Vagina (tissue), 2 donors: ENCODE data around the gene PGAP2. TPM values are rescaled to one million over a fixed set of nuclear protein-coding genes. Genes with fewer than 3 reads are reported as not detected.
A peak's percentile ranks its signal among the peaks of the same experiment; 100 is the strongest.

Experiments
- DNase-seq, 2 donors: peaks; one replicate each; pipeline ENCODE4 v3.0.0-alpha.2; 2017; ENCODE audit errors: extremely low spot score in 2 of 2
- H3K27ac ChIP-seq: fragments of 200-600 bp; sonication (generic); one replicate; pipeline ENCODE4 v1.5.1; 2019
- H3K27me3 ChIP-seq: fragments of 200-600 bp; sonication (generic); one replicate; pipeline ENCODE4 v1.5.1; 2019
- H3K36me3 ChIP-seq, 2 donors: fragments of 200-600 bp; sonication (generic); one replicate each; pipeline ENCODE4 v1.5.1; 2017 to 2019
- H3K4me1 ChIP-seq: fragments of 200-600 bp; sonication (generic); one replicate; pipeline ENCODE4 v1.5.1; 2019
- H3K4me3 ChIP-seq, 2 donors: fragments of 200-600 bp; sonication (generic); 1 replicate in 1 of 2; 2 replicates in 1 of 2; pipeline ENCODE4 v1.5.1; 2016 to 2019
- H3K9me3 ChIP-seq: fragments of 200-600 bp; sonication (generic); one replicate; pipeline ENCODE4 v1.5.1; 2019
- POLR2A ChIP-seq, 2 donors: fragments of 450-650 bp; IDR thresholded peaks; one replicate each; pipeline ENCODE4 v1.6.1; 2017; ENCODE audit warnings: antibody characterized with exemption in 2 of 2, mild to moderate bottlenecking in 2 of 2, moderate library complexity in 2 of 2
- POLR2AphosphoS5 ChIP-seq, 2 donors: sonication (generic); formaldehyde crosslinking; IDR thresholded peaks; one replicate each; pipeline ENCODE4 v1.9.0; 2017; ENCODE audit warnings: antibody characterized with exemption in 2 of 2, mild to moderate bottlenecking in 2 of 2, low read depth in 1 of 2; ENCODE audit not compliant: insufficient read depth in 1 of 2
- intact Hi-C: fragments of 100-400 bp; cut with DNase I; formaldehyde crosslinking; loops from one replicate; pipeline ENCODE4 v1.15.1; 2023
- total RNA-seq: library from RNA; depleted of rRNA; stranded (reverse); fragments of >200 nt; gene quantifications from one replicate; pipeline ENCODE4 v1.2.3, GENCODE V29; 2016
- TF ChIP-seq, protein P1 (sequence below), 3 experiments: fragments of 450-650 bp in 2 of 3; fragments of 200-600 bp in 1 of 3; sonication (generic) in 1 of 3; IDR thresholded peaks; one replicate each; pipeline ENCODE4 v1.5.1; 2017 to 2019; ENCODE audit warnings: antibody characterized with exemption in 3 of 3, mild to moderate bottlenecking in 2 of 3, moderate library complexity in 2 of 3

PGAP2 gene
- total RNA-seq, 1 donor from 2014 or later, result 19.6 TPM

DNA sequence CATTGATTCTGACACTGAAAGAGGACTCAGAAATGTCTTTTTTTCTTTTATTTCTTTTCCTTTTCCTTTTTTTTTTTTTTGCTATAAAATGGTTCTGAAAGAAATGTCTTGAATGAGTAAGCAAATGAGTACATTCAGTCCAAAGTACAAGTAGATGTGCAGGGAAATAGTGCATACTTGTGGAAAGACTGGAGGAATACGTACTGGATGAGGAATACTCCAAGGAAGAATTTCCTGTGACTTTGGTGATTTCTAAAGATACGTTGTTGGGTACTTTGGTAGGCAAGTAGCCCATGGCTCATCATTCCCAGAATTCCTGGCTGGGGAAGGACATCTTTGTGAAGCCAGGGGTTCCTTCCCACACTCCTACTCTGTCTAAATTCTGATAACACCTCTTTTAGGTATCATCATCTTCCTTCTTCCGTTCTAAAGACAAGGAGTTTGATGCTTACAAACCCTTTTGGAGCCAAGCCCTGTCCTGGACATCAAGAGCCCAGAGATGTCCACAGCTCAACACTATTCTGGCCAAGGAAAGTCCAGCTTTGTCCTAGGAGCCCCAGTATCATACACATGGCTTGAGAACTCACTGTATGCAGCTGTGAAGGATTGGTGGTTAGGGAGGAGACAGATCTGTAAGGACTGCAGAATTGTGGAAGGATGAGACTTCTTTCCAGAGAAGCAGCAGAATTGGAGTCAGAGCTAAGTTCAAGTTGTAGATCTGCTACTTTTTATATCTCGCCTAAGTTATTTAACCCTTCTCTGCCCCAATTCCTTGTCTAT is 6.2 kb upstream of the PGAP2 start:
- intact Hi-C loops, result no loop called here
- Histone ChIP-seq H3K27me3 (no peaks in the 10 kb centered on the region), H3K27ac (no peak overlapping the region), H3K4me1 (peaks cover 11% of the 10 kb centered on the region), H3K36me3 (no peaks in the 10 kb centered on the region), H3K4me3 (no peak overlapping the region), H3K9me3 (no peaks in the 10 kb centered on the region)
- no peak for DNase-seq
- TF ChIP-seq POLR2A (IDR thresholded peaks at IDR 0.05), result no peak
- no peak for TF ChIP-seq POLR2AphosphoS5 (IDR thresholded peaks at IDR 0.05; ENCODE audit: insufficient read depth in 1 of 2, low read depth in 1 of 2)
- TF ChIP-seq, protein P1, sequence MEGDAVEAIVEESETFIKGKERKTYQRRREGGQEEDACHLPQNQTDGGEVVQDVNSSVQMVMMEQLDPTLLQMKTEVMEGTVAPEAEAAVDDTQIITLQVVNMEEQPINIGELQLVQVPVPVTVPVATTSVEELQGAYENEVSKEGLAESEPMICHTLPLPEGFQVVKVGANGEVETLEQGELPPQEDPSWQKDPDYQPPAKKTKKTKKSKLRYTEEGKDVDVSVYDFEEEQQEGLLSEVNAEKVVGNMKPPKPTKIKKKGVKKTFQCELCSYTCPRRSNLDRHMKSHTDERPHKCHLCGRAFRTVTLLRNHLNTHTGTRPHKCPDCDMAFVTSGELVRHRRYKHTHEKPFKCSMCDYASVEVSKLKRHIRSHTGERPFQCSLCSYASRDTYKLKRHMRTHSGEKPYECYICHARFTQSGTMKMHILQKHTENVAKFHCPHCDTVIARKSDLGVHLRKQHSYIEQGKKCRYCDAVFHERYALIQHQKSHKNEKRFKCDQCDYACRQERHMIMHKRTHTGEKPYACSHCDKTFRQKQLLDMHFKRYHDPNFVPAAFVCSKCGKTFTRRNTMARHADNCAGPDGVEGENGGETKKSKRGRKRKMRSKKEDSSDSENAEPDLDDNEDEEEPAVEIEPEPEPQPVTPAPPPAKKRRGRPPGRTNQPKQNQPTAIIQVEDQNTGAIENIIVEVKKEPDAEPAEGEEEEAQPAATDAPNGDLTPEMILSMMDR (IDR thresholded peaks at IDR 0.05), result no peak

DNA sequence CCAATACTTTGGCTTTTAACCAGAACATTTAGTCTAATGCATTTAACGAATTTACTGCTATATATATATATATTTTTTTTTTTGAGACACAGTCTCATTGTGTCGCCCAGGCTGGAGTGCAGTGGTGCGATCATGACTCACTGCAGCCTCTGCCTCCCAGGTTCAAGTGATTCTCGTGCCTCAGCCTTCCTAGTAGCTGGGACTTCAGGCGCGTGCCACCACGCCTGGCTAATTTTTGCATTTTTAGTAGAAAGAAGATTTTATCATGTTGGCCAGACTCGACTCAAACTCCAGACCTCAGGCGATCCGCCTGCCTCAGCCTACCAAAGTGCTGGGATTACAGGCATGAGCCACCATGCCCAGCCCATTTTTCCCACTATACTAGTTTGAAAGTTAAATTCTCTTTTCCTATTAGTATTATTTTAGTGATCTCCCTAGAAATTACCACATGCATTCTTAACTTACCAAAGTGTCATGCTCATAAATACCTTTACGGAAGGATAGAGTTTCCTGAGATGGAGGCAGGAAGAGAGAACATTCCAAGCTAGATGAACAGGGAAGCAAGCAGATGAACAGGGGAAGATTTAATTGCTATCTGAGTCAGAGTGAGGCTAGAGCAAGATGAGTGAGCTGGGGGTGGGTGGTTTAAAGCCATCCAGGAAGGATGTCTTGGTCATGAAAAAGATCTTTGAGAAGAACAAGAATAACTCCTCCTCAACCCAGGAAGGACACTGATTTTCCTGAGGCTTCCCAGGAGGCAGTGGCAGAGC is 4.4 kb upstream of the PGAP2 start:
- TF ChIP-seq, protein P1 (IDR thresholded peaks at IDR 0.05), result no peak
- Histone ChIP-seq H3K27ac (no peak overlapping the region), H3K27me3 (no peaks in the 10 kb centered on the region), H3K36me3 (no peaks in the 10 kb centered on the region), H3K4me1 (peaks cover 13% of the 10 kb centered on the region), H3K4me3 (no peak overlapping the region), H3K9me3 (no peaks in the 10 kb centered on the region)
- DNase-seq, result no peak
- intact Hi-C loops, result no loop called here

DNA sequence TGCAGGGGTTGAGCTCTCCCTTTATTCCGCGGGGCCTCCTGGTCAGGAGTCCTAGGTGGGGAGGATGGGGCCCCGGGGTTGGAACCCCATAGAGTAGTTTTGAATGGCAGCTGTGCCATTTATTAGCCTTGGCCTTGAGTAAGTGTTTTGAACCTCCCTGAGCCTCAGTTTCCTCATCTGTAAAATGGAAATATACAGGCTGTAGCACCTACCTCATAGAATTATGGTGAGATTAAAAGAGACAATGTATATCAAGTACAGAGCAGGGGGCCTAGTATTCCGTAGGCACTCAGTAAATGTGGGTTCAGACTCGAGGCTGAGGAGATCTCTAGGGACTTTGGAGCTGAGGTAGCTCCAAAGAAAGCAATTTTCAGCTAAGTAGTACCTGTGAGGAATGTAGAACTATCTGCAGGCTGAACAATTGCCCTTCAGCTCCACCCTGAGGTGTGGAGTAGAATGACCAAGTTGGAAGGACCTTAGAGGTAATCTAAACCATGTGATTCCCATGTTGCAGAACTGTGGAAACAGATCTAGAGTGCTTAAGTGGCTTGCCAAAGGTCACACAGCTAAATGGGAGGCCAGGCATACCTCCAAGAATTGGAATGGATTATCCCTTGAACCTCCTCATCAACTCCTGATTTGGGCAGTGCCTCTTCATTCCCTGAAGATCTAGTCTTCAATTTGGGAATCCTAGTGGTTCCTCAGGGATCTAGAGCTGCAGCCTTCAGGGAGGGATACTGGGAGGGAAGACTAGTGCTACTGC is 682 bp downstream of the PGAP2 start:
- peaks cover 27% of the 10 kb centered on the region for H3K4me1 ChIP-seq
- H3K27me3 ChIP-seq, result no peaks in the 10 kb centered on the region
- H3K36me3 ChIP-seq, result no peaks in the 10 kb centered on the region
- peak overlapping the region; percentile 77 for H3K27ac ChIP-seq
- no peaks in the 10 kb centered on the region for H3K9me3 ChIP-seq
- intact Hi-C loops, result no loop called here
- no peak for DNase-seq
- peak overlapping the region; percentile 83 to 85 for H3K4me3 ChIP-seq
- no peak for TF ChIP-seq POLR2AphosphoS5 (IDR thresholded peaks at IDR 0.05; ENCODE audit: insufficient read depth in 1 of 2, low read depth in 1 of 2)
- TF ChIP-seq, protein P1 (IDR thresholded peaks at IDR 0.05), result peak in 1 of 3 experiments; percentile 12

DNA sequence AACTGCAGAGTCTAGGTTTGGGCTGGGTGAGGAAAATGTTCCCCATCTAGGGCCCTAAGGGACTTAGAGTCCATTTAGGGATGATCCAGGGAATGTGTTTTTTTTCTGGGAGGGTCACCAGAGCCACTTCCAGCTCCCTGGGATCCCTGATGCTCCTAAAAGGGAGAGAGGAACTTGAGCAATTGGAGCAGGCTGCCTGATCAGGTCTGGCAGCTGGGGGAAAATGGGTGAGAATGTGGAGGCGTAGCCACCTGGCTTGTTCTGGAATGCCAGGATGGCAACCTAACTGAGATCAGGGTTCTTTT is 1.2 kb downstream of the PGAP2 start:
- Histone ChIP-seq H3K36me3 (no peaks in the 10 kb centered on the region), H3K27ac (peak overlapping the region; percentile 77), H3K27me3 (no peaks in the 10 kb centered on the region), H3K4me3 (no peak overlapping the region), H3K9me3 (no peaks in the 10 kb centered on the region), H3K4me1 (peaks cover 27% of the 10 kb centered on the region)
- intact Hi-C loops, result no loop called here
- TF ChIP-seq POLR2A (IDR thresholded peaks at IDR 0.05), result no peak
- TF ChIP-seq POLR2AphosphoS5 (IDR thresholded peaks at IDR 0.05; ENCODE audit: insufficient read depth in 1 of 2, low read depth in 1 of 2), result no peak
- TF ChIP-seq, protein P1 (IDR thresholded peaks at IDR 0.05), result no peak
- DNase-seq, result no peak
